GM12878 (cell line): ENCODE results near the gene MRPL23. TPM values are rescaled to one million over a fixed set of nuclear protein-coding genes. Genes with fewer than 3 reads are reported as not detected.

Experiments
- ATAC-seq: fragments of 200-7000 bp; cut with Tn5 transposase; 3 replicates; pipeline ENCODE4 v1.9.1; 2020; ENCODE audit warnings: mild to moderate bottlenecking, moderate library complexity
- BruUV-seq: library from RNA; stranded (reverse); fragments of 400-500 nt; replicated peaks from 2 replicates; lab custom pipeline; 2021; lab: Mats Ljungman, UMichigan
- CTCF ChIA-PET: fragments of 300-600 bp; sonication (Branson Sonifier 250); formaldehyde crosslinking; extraction: SDS; loops from one replicate; lab custom pipeline; 2021; ENCODE audit warnings: inconsistent platforms; lab: Yijun Ruan, JAX
- POLR2A ChIA-PET: fragments of 350-600 bp; formaldehyde crosslinking; extraction: SDS; loops from one replicate; lab custom pipeline; 2021; ENCODE audit warnings: inconsistent platforms; lab: Charles Lee
- RAD21 ChIA-PET: fragments of 300-600 bp; sonication (Branson Sonifier 250); formaldehyde crosslinking; loops from one replicate; lab custom pipeline; 2023; ENCODE audit warnings: antibody characterized with exemption; ENCODE audit not compliant: unreplicated experiment; lab: Charles Lee
- SMC1A ChIA-PET: fragments of 300-600 bp; sonication (Branson Sonifier 250); formaldehyde crosslinking; loops from one replicate; lab custom pipeline; 2023; ENCODE audit not compliant: unreplicated experiment, uncharacterized antibody; lab: Charles Lee
- DNase-seq: peaks from one replicate; pipeline ENCODE4 v3.0.0-alpha.2; 2011; ENCODE audit warnings: low read depth, low spot score
- FAIRE-seq: peaks from 3 replicates; lab custom pipeline; 2011; peaks lifted over from hg19 to GRCh38; lab: Jason Lieb, UNC
- H2AFZ ChIP-seq: 2 replicates; pipeline ENCODE4 v1.6.0; 2011; ENCODE audit warnings: low read depth, low read length, control low read depth; ENCODE audit not compliant: control insufficient read depth
- H3K27ac ChIP-seq: 2 replicates; pipeline ENCODE4 v1.5.1; 2011; ENCODE audit warnings: control low read depth; ENCODE audit not compliant: control insufficient read depth, insufficient read depth
- H3K27me3 ChIP-seq, 2 experiments: replicated peaks in 1 of 2; 2 replicates each; pipeline versions ENCODE4 v1.6.0 to v1.6.1; 2011; ENCODE audit warnings: low read length in 1 of 2; ENCODE audit not compliant: control insufficient read depth in 2 of 2, insufficient read depth in 2 of 2
- H3K36me3 ChIP-seq, 2 experiments: 2 replicates each; pipeline ENCODE4 v1.5.1; 2011; ENCODE audit warnings: low read length in 1 of 2; ENCODE audit not compliant: control insufficient read depth in 2 of 2, insufficient read depth in 2 of 2
- H3K4me1 ChIP-seq: 2 replicates; pipeline ENCODE4 v1.6.1; 2011; ENCODE audit warnings: mild to moderate bottlenecking, low read length, moderate library complexity, mixed read lengths; ENCODE audit not compliant: control insufficient read depth, insufficient read depth
- H3K4me2 ChIP-seq: 2 replicates; pipeline ENCODE4 v1.6.0; 2011; ENCODE audit warnings: control low read depth; ENCODE audit not compliant: control insufficient read depth, insufficient read depth
- H3K4me3 ChIP-seq: fragments of 200-600 bp; sonication (generic); 2 replicates; pipeline ENCODE4 v1.5.1; 2016
- H3K79me2 ChIP-seq: 2 replicates; pipeline ENCODE4 v1.6.0; 2011; ENCODE audit warnings: low read length; ENCODE audit not compliant: control insufficient read depth, insufficient read depth
- H3K9ac ChIP-seq: 2 replicates; pipeline ENCODE4 v1.8.0; 2011; ENCODE audit warnings: low read length, control low read depth, mixed read lengths; ENCODE audit not compliant: control insufficient read depth, insufficient read depth
- H3K9me3 ChIP-seq: replicated peaks from 3 replicates; pipeline ENCODE4 v1.5.1; 2011; ENCODE audit warnings: mild to moderate bottlenecking, low read length; ENCODE audit not compliant: control insufficient read depth, insufficient read depth
- H4K20me1 ChIP-seq: 2 replicates; pipeline ENCODE4 v1.6.0; 2011; ENCODE audit not compliant: control insufficient read depth, insufficient read depth
- CBX3 ChIP-seq: fragments of 200-600 bp; sonication (generic); IDR thresholded peaks from 2 replicates; pipeline ENCODE4 v1.6.1; 2016; ENCODE audit warnings: low read depth, borderline replicate concordance
- GABPA ChIP-seq: IDR thresholded peaks from 2 replicates; pipeline ENCODE4 v1.6.1; 2014; ENCODE audit warnings: antibody characterized with exemption, low read depth, mild to moderate bottlenecking, inconsistent platforms
- KAT2A ChIP-seq: conservative IDR thresholded peaks from 2 replicates; pipeline ENCODE4 v1.6.1; 2011; ENCODE audit warnings: low read depth, low read length; ENCODE audit not compliant: control insufficient read depth
- MEF2B ChIP-seq: fragments of 450-650 bp; IDR thresholded peaks from 2 replicates; pipeline ENCODE4 v1.6.1; 2018; ENCODE audit warnings: mild to moderate bottlenecking, moderate library complexity; ENCODE audit not compliant: partially characterized antibody, poor library complexity, severe bottlenecking
- RBBP5 ChIP-seq: fragments of 200-600 bp; sonication (generic); conservative IDR thresholded peaks from 2 replicates; pipeline ENCODE4 v1.6.1; 2016
- SPI1 ChIP-seq: IDR thresholded peaks from 2 replicates; pipeline ENCODE4 v1.6.1; 2011; ENCODE audit warnings: low read depth, mild to moderate bottlenecking, low read length, moderate library complexity, borderline replicate concordance; ENCODE audit not compliant: insufficient read depth
- SREBF1 ChIP-seq: IDR thresholded peaks from 2 replicates; pipeline ENCODE4 v1.6.1; 2012; ENCODE audit warnings: mild to moderate bottlenecking, low read length
- YBX1 ChIP-seq: fragments of 450-650 bp; IDR thresholded peaks from 2 replicates; pipeline ENCODE4 v1.6.1; 2016; ENCODE audit warnings: antibody characterized with exemption
- YY1 ChIP-seq: IDR thresholded peaks from 2 replicates; pipeline ENCODE4 v1.6.1; 2011; ENCODE audit warnings: low read depth, mild to moderate bottlenecking, low read length
- WGBS: methylation state at CpG from one replicate; pipeline ENCODE4 v1.1.6; 2016; ENCODE audit warnings: low lambda C conversion rate; ENCODE audit not compliant: insufficient replicate concordance, insufficient coverage; ENCODE audit errors: missing lambda C conversion rate; 5-methylcytosine and 5-hydroxymethylcytosine counted together
- in situ Hi-C: fragments of 300-500 bp; cut with MboI; formaldehyde crosslinking; loops from 9 replicates; pipeline ENCODE4 v1.14.3; 2018; ENCODE audit warnings: mixed read lengths
- intact Hi-C: fragments of 100-400 bp; cut with micrococcal nuclease; formaldehyde crosslinking; loops from one replicate; pipeline ENCODE4 v1.14.2; 2022; ENCODE audit not compliant: unreplicated experiment
- polyA plus RNA-seq, 11 experiments: library from polyadenylated mRNA; depleted of rRNA in 4 of 11; unstranded in 6 of 11; stranded (reverse) in 5 of 11; fragments of >200 nt; fragmentation: Nextera tagmentation in 4 of 11; fragmentation: Illumina TruSeq in 1 of 11; extraction: Ambion mirVana in 4 of 11; extraction: Trizol in 1 of 11; gene quantifications; 1 replicate in 1 of 11; 2 replicates in 10 of 11; pipeline versions ENCODE4 v1.2.1 to v1.2.3, GENCODE V29; 2011 to 2016; ENCODE audit warnings: inconsistent platforms in 2 of 11, missing spikeins in 2 of 11, low read depth in 1 of 11
- total RNA-seq, 4 experiments: library from RNA; depleted of rRNA in 3 of 4; stranded (reverse); fragments of >200 nt in 3 of 4; fragmentation: Illumina TruSeq in 1 of 4; extraction: Trizol in 1 of 4; gene quantifications; 2 replicates each; pipeline versions ENCODE4 v1.2.1 to v1.2.3, GENCODE V29; 2013 to 2021
- TF ChIP-seq, protein P1 (sequence below): IDR thresholded peaks from 2 replicates; pipeline ENCODE4 v1.6.1; 2012; ENCODE audit warnings: low read depth, low read length, improper control_type of control experiment
- TF ChIP-seq, protein P2 (sequence below): fragments of 150-350 bp; IDR thresholded peaks from 2 replicates; pipeline ENCODE4 v1.6.1; 2016; ENCODE audit warnings: low read depth, low read length
- TF ChIP-seq, protein P3 (sequence below): IDR thresholded peaks from 2 replicates; pipeline ENCODE4 v1.6.1; 2012; ENCODE audit warnings: low read depth, low read length, improper control_type of control experiment
- TF ChIP-seq, protein P4 (sequence below): fragments of 450-650 bp; IDR thresholded peaks from 2 replicates; pipeline ENCODE4 v1.6.1; 2017; ENCODE audit warnings: borderline replicate concordance
- TF ChIP-seq, protein P5 (sequence below): fragments of 450-650 bp; IDR thresholded peaks from 2 replicates; pipeline ENCODE4 v1.6.1; 2016; ENCODE audit warnings: mild to moderate bottlenecking, moderate library complexity, borderline replicate concordance

The MRPL23 gene
- total and polyA plus RNA-seq, 10 of the 15 experiments (the other 5 are each of a cell fraction or from before 2014, with no cell fraction given): 1.6 to 207 (median 126) TPM

DNA sequence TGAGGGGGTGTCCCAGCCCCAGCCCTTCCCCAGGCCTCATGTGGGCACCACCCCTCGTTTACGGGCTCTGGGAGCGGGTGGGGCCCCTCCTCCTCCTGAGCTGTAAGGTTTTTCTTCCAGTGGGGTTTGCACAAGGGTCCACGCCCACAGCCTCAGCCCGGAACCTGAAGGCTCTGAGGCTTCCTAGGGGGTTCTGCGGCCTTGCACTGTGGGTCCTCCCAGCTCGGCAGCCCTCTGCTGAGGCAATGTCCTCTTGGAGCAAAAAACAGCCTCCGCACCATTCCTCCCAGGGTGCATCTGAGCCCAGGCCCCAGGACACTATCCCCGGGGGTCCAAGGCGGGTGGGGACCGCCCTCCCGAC, 36.4 kb downstream of the MRPL23 start (continued):
- no peak for TF ChIP-seq KAT2A
- TF ChIP-seq, protein P1, sequence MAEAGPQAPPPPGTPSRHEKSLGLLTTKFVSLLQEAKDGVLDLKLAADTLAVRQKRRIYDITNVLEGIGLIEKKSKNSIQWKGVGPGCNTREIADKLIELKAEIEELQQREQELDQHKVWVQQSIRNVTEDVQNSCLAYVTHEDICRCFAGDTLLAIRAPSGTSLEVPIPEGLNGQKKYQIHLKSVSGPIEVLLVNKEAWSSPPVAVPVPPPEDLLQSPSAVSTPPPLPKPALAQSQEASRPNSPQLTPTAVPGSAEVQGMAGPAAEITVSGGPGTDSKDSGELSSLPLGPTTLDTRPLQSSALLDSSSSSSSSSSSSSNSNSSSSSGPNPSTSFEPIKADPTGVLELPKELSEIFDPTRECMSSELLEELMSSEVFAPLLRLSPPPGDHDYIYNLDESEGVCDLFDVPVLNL: no peak
- TF ChIP-seq, protein P2, sequence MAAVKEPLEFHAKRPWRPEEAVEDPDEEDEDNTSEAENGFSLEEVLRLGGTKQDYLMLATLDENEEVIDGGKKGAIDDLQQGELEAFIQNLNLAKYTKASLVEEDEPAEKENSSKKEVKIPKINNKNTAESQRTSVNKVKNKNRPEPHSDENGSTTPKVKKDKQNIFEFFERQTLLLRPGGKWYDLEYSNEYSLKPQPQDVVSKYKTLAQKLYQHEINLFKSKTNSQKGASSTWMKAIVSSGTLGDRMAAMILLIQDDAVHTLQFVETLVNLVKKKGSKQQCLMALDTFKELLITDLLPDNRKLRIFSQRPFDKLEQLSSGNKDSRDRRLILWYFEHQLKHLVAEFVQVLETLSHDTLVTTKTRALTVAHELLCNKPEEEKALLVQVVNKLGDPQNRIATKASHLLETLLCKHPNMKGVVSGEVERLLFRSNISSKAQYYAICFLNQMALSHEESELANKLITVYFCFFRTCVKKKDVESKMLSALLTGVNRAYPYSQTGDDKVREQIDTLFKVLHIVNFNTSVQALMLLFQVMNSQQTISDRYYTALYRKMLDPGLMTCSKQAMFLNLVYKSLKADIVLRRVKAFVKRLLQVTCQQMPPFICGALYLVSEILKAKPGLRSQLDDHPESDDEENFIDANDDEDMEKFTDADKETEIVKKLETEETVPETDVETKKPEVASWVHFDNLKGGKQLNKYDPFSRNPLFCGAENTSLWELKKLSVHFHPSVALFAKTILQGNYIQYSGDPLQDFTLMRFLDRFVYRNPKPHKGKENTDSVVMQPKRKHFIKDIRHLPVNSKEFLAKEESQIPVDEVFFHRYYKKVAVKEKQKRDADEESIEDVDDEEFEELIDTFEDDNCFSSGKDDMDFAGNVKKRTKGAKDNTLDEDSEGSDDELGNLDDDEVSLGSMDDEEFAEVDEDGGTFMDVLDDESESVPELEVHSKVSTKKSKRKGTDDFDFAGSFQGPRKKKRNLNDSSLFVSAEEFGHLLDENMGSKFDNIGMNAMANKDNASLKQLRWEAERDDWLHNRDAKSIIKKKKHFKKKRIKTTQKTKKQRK: no peak

DNA sequence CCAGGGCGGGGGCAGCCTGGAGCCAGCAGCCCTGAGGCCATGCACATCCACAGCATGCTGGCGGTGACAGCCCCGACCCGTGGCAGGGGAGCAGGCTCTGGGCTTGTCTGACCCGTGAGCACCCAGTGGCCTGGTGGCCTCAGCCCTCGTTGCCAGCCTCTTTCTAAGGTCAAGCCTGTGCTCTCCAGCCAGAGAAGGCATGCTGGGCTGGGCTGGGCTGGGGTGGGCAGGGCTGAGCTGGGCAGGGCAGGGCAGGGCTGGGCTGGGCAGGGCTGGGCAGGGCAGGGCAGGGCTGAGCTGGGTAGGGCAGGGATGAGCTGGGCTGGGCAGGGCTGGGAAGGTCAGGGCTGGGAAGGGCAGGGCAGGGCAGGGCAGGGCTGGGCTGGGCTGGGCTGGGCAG, 39.9 kb downstream of the MRPL23 start:
- no TSS peak for BruUV-seq
- no peaks in the 10 kb centered on the region for H4K20me1 ChIP-seq
- no peak for FAIRE-seq
- SMC1A ChIA-PET: no interaction called here
- intact Hi-C loops (no loop called here), in situ Hi-C loops (no loop called here)
- no peak for ATAC-seq
- RAD21 ChIA-PET: no interaction called here
- no peak overlapping the region for H3K4me2 ChIP-seq
- DNase-seq: no peak
- no peaks in the 10 kb centered on the region for H3K9me3 ChIP-seq
- no peaks in the 10 kb centered on the region for H3K36me3 ChIP-seq
- CTCF ChIA-PET: no interaction called here
- whole genome bisulfite sequencing: no CpG with 5 or more reads among the region's 6 CpGs
- no peaks in the 10 kb centered on the region for H3K27me3 ChIP-seq
- no peaks in the 10 kb centered on the region for H3K4me1 ChIP-seq
- H2AFZ ChIP-seq: no peak overlapping the region
- POLR2A ChIA-PET: no interaction called here
- H3K79me2 ChIP-seq: no peaks in the 10 kb centered on the region
- H3K4me3 ChIP-seq: no peak overlapping the region
- no peak overlapping the region for H3K9ac ChIP-seq
- H3K27ac ChIP-seq: no peak overlapping the region
- TF ChIP-seq YY1 (no peak), YBX1 (no peak), RBBP5 (no peak), CBX3 (no peak), SPI1 (no peak), MEF2B (no peak), SREBF1 (no peak), GABPA (no peak)
- TF ChIP-seq, protein P3, sequence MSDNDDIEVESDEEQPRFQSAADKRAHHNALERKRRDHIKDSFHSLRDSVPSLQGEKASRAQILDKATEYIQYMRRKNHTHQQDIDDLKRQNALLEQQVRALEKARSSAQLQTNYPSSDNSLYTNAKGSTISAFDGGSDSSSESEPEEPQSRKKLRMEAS: no peak
- TF ChIP-seq, protein P4, sequence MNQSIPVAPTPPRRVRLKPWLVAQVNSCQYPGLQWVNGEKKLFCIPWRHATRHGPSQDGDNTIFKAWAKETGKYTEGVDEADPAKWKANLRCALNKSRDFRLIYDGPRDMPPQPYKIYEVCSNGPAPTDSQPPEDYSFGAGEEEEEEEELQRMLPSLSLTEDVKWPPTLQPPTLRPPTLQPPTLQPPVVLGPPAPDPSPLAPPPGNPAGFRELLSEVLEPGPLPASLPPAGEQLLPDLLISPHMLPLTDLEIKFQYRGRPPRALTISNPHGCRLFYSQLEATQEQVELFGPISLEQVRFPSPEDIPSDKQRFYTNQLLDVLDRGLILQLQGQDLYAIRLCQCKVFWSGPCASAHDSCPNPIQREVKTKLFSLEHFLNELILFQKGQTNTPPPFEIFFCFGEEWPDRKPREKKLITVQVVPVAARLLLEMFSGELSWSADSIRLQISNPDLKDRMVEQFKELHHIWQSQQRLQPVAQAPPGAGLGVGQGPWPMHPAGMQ: no peak
- TF ChIP-seq, protein P5, sequence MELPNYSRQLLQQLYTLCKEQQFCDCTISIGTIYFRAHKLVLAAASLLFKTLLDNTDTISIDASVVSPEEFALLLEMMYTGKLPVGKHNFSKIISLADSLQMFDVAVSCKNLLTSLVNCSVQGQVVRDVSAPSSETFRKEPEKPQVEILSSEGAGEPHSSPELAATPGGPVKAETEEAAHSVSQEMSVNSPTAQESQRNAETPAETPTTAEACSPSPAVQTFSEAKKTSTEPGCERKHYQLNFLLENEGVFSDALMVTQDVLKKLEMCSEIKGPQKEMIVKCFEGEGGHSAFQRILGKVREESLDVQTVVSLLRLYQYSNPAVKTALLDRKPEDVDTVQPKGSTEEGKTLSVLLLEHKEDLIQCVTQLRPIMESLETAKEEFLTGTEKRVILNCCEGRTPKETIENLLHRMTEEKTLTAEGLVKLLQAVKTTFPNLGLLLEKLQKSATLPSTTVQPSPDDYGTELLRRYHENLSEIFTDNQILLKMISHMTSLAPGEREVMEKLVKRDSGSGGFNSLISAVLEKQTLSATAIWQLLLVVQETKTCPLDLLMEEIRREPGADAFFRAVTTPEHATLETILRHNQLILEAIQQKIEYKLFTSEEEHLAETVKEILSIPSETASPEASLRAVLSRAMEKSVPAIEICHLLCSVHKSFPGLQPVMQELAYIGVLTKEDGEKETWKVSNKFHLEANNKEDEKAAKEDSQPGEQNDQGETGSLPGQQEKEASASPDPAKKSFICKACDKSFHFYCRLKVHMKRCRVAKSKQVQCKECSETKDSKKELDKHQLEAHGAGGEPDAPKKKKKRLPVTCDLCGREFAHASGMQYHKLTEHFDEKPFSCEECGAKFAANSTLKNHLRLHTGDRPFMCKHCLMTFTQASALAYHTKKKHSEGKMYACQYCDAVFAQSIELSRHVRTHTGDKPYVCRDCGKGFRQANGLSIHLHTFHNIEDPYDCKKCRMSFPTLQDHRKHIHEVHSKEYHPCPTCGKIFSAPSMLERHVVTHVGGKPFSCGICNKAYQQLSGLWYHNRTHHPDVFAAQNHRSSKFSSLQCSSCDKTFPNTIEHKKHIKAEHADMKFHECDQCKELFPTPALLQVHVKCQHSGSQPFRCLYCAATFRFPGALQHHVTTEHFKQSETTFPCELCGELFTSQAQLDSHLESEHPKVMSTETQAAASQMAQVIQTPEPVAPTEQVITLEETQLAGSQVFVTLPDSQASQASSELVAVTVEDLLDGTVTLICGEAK: no peak
